OCI-LY3 (cell line): ENCODE measurements around the gene CCSER2.

Source experiments
- H2AFZ ChIP-seq: fragments of 200-600, 300-600 bp; shearing (Covaris generic); 2 replicates; pipeline ENCODE4 v1.6.0; 2014; ENCODE audit warnings: antibody characterized with exemption, low read depth, low read length
- H3K27ac ChIP-seq: fragments of 200-600, 300-600 bp; sonication (generic); 2 replicates; pipeline ENCODE4 v1.5.1; 2014; ENCODE audit warnings: mild to moderate bottlenecking, low read length, moderate library complexity, mixed read lengths
- H3K27me3 ChIP-seq: fragments of 200-600, 300-600 bp; sonication (generic); 2 replicates; pipeline ENCODE4 v1.6.1; 2014; ENCODE audit warnings: low read depth, low read length, mixed read lengths
- H3K36me3 ChIP-seq: fragments of 200-600, 300-600 bp; sonication (generic); replicated peaks from 2 replicates; pipeline ENCODE3; 2014; ENCODE audit warnings: low read depth, low read length, mixed read lengths
- H3K4me1 ChIP-seq: fragments of 300-600, 200-600 bp; sonication (generic); 2 replicates; pipeline ENCODE4 v1.6.1; 2014; ENCODE audit warnings: low read length, mixed read lengths
- H3K4me2 ChIP-seq: fragments of 200-600, 300-600 bp; sonication (generic); 2 replicates; pipeline ENCODE4 v1.6.1; 2014; ENCODE audit warnings: low read length, mixed read lengths
- H3K4me3 ChIP-seq: fragments of 300-600, 200-600 bp; sonication (generic); 2 replicates; pipeline ENCODE4 v1.5.1; 2014; ENCODE audit warnings: antibody characterized with exemption, mild to moderate bottlenecking, low read length, moderate library complexity
- H3K79me2 ChIP-seq: fragments of 300-600, 200-600 bp; shearing (Covaris generic); 2 replicates; pipeline ENCODE4 v1.6.1; 2014; ENCODE audit warnings: mild to moderate bottlenecking, low read length, mixed read lengths
- H3K9ac ChIP-seq: fragments of 300-600, 200-600 bp; shearing (Covaris generic); 2 replicates; pipeline ENCODE4 v1.6.0; 2014; ENCODE audit warnings: mild to moderate bottlenecking, low read length, moderate library complexity
- H3K9me3 ChIP-seq: fragments of 200-600, 300-600 bp; shearing (Covaris generic); 2 replicates; pipeline ENCODE4 v1.6.1; 2014; ENCODE audit warnings: low read length, mixed read lengths; ENCODE audit not compliant: insufficient read depth
- H4K20me1 ChIP-seq: fragments of 200-600, 300-600 bp; sonication (generic); 2 replicates; pipeline ENCODE4 v1.6.1; 2016; ENCODE audit warnings: low read length, mixed read lengths; ENCODE audit not compliant: insufficient read depth
- EZH2phosphoT487 ChIP-seq: fragments of 200-600 bp; shearing (Covaris generic); IDR thresholded peaks from 2 replicates; pipeline ENCODE4 v1.6.1; 2018; ENCODE audit warnings: antibody characterized with exemption, mixed run types, low read depth
- TF ChIP-seq, protein P1 (sequence below): fragments of 200-600, 300-600 bp; sonication (generic); IDR thresholded peaks from 2 replicates; pipeline ENCODE4 v1.5.1; 2014; ENCODE audit warnings: antibody characterized with exemption, low read length, low read depth

The CCSER2 gene

GRCh38 chr10:84337199-84337598, 8.8 kb downstream of the CCSER2 start:
- Histone ChIP-seq H4K20me1 (peaks cover 44% of the 10 kb centered on the region), H3K79me2 (peaks cover 56% of the 10 kb centered on the region), H3K4me1 (peaks cover 10% of the 10 kb centered on the region), H3K4me2 (no peak overlapping the region), H3K4me3 (no peak overlapping the region), H3K36me3 (no peaks in the 10 kb centered on the region), H3K9ac (no peak overlapping the region), H3K27me3 (no peaks in the 10 kb centered on the region), H2AFZ (no peak overlapping the region), H3K9me3 (no peaks in the 10 kb centered on the region), H3K27ac (no peak overlapping the region)
- TF ChIP-seq EZH2phosphoT487 = no peak
- TF ChIP-seq, protein P1, sequence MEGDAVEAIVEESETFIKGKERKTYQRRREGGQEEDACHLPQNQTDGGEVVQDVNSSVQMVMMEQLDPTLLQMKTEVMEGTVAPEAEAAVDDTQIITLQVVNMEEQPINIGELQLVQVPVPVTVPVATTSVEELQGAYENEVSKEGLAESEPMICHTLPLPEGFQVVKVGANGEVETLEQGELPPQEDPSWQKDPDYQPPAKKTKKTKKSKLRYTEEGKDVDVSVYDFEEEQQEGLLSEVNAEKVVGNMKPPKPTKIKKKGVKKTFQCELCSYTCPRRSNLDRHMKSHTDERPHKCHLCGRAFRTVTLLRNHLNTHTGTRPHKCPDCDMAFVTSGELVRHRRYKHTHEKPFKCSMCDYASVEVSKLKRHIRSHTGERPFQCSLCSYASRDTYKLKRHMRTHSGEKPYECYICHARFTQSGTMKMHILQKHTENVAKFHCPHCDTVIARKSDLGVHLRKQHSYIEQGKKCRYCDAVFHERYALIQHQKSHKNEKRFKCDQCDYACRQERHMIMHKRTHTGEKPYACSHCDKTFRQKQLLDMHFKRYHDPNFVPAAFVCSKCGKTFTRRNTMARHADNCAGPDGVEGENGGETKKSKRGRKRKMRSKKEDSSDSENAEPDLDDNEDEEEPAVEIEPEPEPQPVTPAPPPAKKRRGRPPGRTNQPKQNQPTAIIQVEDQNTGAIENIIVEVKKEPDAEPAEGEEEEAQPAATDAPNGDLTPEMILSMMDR = no peak

DNA sequence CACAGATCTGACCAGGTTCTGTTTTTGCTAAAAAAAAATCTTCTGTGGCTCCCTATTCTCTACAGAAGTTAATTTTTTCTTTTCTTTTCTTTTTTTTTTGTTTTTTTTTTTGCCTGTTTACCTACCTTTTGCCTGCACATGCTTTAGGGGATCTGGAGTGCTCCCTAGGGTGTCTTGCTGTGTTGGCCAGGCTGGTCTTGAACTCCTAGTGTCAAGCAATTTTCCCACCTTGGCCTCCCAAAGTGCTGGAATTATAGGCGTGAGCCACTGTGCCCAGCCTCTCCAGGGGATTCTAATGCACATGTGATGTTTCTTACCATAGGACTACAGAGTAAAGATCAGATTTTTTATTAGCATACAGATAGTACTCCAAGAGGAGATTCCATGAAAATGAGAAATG, 10.6 kb downstream of the CCSER2 start:
- Histone ChIP-seq H4K20me1 (peaks cover 42% of the 10 kb centered on the region), H3K79me2 (peaks cover 47% of the 10 kb centered on the region), H3K9me3 (no peaks in the 10 kb centered on the region), H3K4me1 (peaks cover under 1% of the 10 kb centered on the region; the same call in 1 of the 2 replicates), H3K27ac (no peak overlapping the region), H3K9ac (no peak overlapping the region), H2AFZ (no peak overlapping the region), H3K27me3 (no peaks in the 10 kb centered on the region), H3K36me3 (no peaks in the 10 kb centered on the region), H3K4me3 (no peak overlapping the region), H3K4me2 (no peak overlapping the region)
- TF ChIP-seq EZH2phosphoT487 = no peak
- TF ChIP-seq, protein P1 = no peak

- no peaks in the 10 kb centered on the region for H3K27me3 ChIP-seq
- TF ChIP-seq EZH2phosphoT487 = no peak
- TF ChIP-seq, protein P1 = no peak
- H3K4me3 ChIP-seq = no peak overlapping the region
- H3K9me3 ChIP-seq = no peaks in the 10 kb centered on the region
- H4K20me1 ChIP-seq = peaks cover 34% of the 10 kb centered on the region
- H3K36me3 ChIP-seq = no peaks in the 10 kb centered on the region
- no peak overlapping the region for H3K9ac ChIP-seq
- H3K4me2 ChIP-seq = no peak overlapping the region
- H2AFZ ChIP-seq = no peak overlapping the region
- H3K27ac ChIP-seq = no peak overlapping the region
- peaks cover 42% of the 10 kb centered on the region for H3K79me2 ChIP-seq
- no peaks in the 10 kb centered on the region for H3K4me1 ChIP-seq
Observed at GRCh38 chr10:84340187-84340586, 11.8 kb downstream of the CCSER2 start.

DNA sequence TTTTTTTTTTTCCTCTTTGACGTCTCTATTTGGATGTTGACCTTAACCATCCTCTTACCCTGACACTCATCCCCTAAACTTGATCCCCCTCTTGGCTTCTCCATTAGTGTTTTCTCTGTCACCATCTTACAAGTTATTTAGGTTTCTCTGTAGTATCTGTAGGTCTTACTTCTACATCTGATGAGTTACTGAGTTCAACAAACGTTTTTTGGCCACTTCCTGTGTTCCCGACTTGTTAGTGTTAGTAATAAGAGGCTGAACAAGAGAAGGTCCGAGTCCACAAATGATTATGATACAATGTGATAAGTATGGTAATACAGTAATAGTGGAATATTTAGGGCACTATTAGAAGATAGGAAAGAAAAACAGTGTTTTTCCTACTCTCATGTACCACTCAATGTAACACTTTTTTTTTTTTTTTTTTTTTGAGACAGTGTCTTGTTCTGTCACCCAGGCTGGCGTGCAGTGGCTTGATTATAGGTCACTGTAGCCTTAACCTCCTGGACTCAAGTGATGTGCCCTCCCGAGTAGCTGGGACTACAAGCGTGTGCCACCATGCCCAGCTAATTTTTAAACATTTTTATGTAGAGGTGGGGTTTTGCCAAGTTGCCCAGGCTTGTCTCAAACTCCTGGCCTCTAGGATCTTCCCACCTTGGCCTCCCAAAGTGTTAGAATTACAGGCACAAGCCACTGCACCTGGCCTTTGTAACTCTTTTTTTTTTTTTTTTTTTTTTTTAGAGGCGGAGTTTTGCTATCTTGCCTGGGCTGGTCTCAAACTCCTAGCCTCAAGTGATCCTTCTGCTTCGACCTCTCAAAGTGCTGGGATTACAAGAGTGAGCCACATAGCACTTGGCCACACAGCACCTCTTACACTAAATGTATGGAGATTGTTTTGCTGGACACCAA, 12.5 kb downstream of the CCSER2 start:
- peaks cover 35% of the 10 kb centered on the region for H3K79me2 ChIP-seq
- no peaks in the 10 kb centered on the region for H3K9me3 ChIP-seq
- H3K27ac ChIP-seq = no peak overlapping the region
- H3K36me3 ChIP-seq = no peaks in the 10 kb centered on the region
- H4K20me1 ChIP-seq = peaks cover 30% of the 10 kb centered on the region
- H2AFZ ChIP-seq = no peak overlapping the region
- no peak overlapping the region for H3K4me2 ChIP-seq
- H3K4me3 ChIP-seq = no peak overlapping the region
- TF ChIP-seq, protein P1 = no peak
- TF ChIP-seq EZH2phosphoT487 = no peak
- H3K9ac ChIP-seq = no peak overlapping the region
- H3K4me1 ChIP-seq = no peaks in the 10 kb centered on the region
- no peaks in the 10 kb centered on the region for H3K27me3 ChIP-seq
